Calu3 (cell line): ENCODE data around the gene HPS3. TPM values are rescaled to one million over a fixed set of nuclear protein-coding genes. Genes with fewer than 3 reads are reported as not detected.
A peak's percentile ranks its signal among the peaks of the same experiment; 100 is the strongest.

Experiments used
- BruUV-seq: library from RNA; stranded (reverse); fragments of 400-500 nt; replicated peaks from 2 replicates; lab custom pipeline; 2021; lab: Mats Ljungman, UMichigan
- CTCF ChIA-PET: fragments of 300-600 bp; sonication (Branson Sonifier 250); formaldehyde crosslinking; loops from one replicate; lab custom pipeline; 2022; ENCODE audit warnings: antibody characterized with exemption; lab: Charles Lee
- DNase-seq: peaks from one replicate; pipeline ENCODE4 v3.0.0; 2022
- H3K27ac Mint-ChIP-seq: one replicate; pipeline ENCODE4 v1.8.0; 2022; ENCODE audit warnings: mixed read lengths; ENCODE audit not compliant: unreplicated experiment
- H3K27me3 Mint-ChIP-seq: one replicate; pipeline ENCODE4 v1.8.0; 2022; ENCODE audit warnings: mixed read lengths; ENCODE audit not compliant: unreplicated experiment
- H3K36me3 Mint-ChIP-seq: one replicate; pipeline ENCODE4 v1.8.0; 2022; ENCODE audit warnings: mild to moderate bottlenecking, moderate library complexity, mixed read lengths; ENCODE audit not compliant: insufficient read depth, unreplicated experiment
- H3K4me1 Mint-ChIP-seq: one replicate; pipeline ENCODE4 v1.8.0; 2022; ENCODE audit warnings: mild to moderate bottlenecking, low read depth, mixed read lengths; ENCODE audit not compliant: unreplicated experiment
- H3K4me3 Mint-ChIP-seq: one replicate; pipeline ENCODE4 v1.8.0; 2022; ENCODE audit warnings: mild to moderate bottlenecking, low read depth, moderate library complexity, mixed read lengths; ENCODE audit not compliant: unreplicated experiment
- H3K9me3 Mint-ChIP-seq: one replicate; pipeline ENCODE4 v1.8.0; 2022; ENCODE audit warnings: low read depth, mixed read lengths; ENCODE audit not compliant: unreplicated experiment
- intact Hi-C: fragments of 100-400 bp; cut with micrococcal nuclease; formaldehyde crosslinking; loops from one replicate; pipeline ENCODE4 v1.10.0; 2022; ENCODE audit not compliant: unreplicated experiment
- total RNA-seq: library from RNA; stranded (reverse); gene quantifications from 2 replicates; pipeline ENCODE4 v1.2.3, GENCODE V29; 2022
- TF ChIP-seq, protein P1 (sequence below): fragments of 200-600 bp; IDR thresholded peaks from one replicate; pipeline ENCODE4 v1.8.0; 2022; ENCODE audit warnings: antibody characterized with exemption; ENCODE audit not compliant: unreplicated experiment

Gene HPS3
- total RNA-seq, 1 experiment from 2014 or later: 49.5 TPM

DNA sequence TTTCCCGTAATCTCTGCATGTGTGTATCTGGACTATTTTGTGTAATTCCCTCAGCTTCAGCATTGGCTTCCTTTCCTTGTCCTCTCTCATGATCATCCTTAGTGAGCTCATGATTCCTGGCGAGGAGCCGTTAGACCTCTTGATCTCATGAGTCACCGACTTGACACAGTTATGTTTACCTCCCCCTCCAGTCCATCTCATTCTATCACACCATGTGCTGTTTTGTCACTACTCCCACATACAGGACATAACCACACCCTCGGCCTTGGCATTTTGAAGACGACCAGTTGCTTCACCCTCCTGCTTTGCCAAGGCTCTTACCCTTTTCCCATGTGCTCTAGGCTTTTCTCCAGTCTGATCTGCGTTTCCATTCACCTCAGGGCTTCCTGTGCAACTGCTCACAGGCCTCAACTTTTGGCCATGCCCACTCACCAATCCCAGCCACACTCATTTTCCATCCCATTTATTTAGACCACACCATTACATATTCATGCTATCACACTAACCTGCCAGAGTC, 50.7 kb downstream of the HPS3 start:
- no peak overlapping the region for H3K27ac Mint-ChIP-seq
- intact Hi-C loops: loop anchor here (5.0 kb wide), 1 partner anchor 48 kb away; no protein-coding TSS in a partner anchor
- peaks cover 4% of the 10 kb centered on the region for H3K9me3 Mint-ChIP-seq
- H3K4me3 Mint-ChIP-seq: no peak overlapping the region
- CTCF ChIA-PET: interaction anchor here (0.6 to 1.5 kb wide), 12 partner anchors 9 to 225 kb away, joined by 3 to 8 read pairs (median 3); partner anchors contain the start of gene HPS3
- peaks cover 1% of the 10 kb centered on the region for H3K36me3 Mint-ChIP-seq
- TF ChIP-seq, protein P1, sequence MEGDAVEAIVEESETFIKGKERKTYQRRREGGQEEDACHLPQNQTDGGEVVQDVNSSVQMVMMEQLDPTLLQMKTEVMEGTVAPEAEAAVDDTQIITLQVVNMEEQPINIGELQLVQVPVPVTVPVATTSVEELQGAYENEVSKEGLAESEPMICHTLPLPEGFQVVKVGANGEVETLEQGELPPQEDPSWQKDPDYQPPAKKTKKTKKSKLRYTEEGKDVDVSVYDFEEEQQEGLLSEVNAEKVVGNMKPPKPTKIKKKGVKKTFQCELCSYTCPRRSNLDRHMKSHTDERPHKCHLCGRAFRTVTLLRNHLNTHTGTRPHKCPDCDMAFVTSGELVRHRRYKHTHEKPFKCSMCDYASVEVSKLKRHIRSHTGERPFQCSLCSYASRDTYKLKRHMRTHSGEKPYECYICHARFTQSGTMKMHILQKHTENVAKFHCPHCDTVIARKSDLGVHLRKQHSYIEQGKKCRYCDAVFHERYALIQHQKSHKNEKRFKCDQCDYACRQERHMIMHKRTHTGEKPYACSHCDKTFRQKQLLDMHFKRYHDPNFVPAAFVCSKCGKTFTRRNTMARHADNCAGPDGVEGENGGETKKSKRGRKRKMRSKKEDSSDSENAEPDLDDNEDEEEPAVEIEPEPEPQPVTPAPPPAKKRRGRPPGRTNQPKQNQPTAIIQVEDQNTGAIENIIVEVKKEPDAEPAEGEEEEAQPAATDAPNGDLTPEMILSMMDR: no peak
- H3K4me1 Mint-ChIP-seq: no peaks in the 10 kb centered on the region
- no peaks in the 10 kb centered on the region for H3K27me3 Mint-ChIP-seq
- no TSS peak for BruUV-seq
- DNase-seq: peak; percentile 63

- TF ChIP-seq, protein P1: no peak
- Mint-ChIP-seq H3K9me3 (peaks cover 4% of the 10 kb centered on the region), H3K27me3 (no peaks in the 10 kb centered on the region), H3K27ac (no peak overlapping the region), H3K36me3 (no peaks in the 10 kb centered on the region), H3K4me1 (no peaks in the 10 kb centered on the region), H3K4me3 (no peak overlapping the region)
- intact Hi-C loops: loop anchor here (5.0 kb wide), 1 partner anchor 49 kb away; no protein-coding TSS in a partner anchor
- no TSS peak for BruUV-seq
- CTCF ChIA-PET: no interaction called here
- no peak for DNase-seq
Measured at GRCh38 chr3:149181182-149181581, 51.7 kb downstream of the HPS3 start.

- Mint-ChIP-seq H3K4me1 (no peaks in the 10 kb centered on the region), H3K9me3 (no peaks in the 10 kb centered on the region), H3K4me3 (no peak overlapping the region), H3K27me3 (no peaks in the 10 kb centered on the region), H3K27ac (no peak overlapping the region), H3K36me3 (no peaks in the 10 kb centered on the region)
- intact Hi-C loops: no loop called here
- TF ChIP-seq, protein P1: no peak
- BruUV-seq: no TSS peak
- no peak for DNase-seq
- CTCF ChIA-PET: interaction anchor here (0.6 kb wide), 2 partner anchors 230 to 329 kb away, joined by 3 read pairs; no protein-coding TSS in a partner anchor
Measured at GRCh38 chr3:149186219-149186618, 56.8 kb downstream of the HPS3 start.

DNA sequence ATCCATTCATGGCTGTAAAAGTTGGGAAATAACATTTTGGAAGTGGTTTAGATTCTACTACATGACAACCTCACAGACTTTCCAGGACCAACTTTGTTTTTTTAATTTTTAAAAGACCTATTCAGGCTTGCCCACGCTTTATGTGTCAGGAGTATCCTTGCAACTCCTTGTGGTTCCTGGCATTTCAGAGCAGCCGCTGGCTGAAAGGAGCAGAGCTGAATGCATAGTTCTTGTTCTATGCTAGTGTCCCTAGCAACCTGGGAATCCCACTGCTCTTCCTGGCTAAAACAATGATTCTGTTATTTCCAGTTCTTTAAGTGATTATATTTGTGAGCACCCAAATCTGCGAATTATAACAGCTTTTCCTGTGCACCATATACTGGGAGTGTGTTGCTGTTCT, 57.3 kb downstream of the HPS3 start:
- Mint-ChIP-seq H3K36me3 (no peaks in the 10 kb centered on the region), H3K27me3 (no peaks in the 10 kb centered on the region), H3K4me1 (no peaks in the 10 kb centered on the region), H3K27ac (no peak overlapping the region), H3K4me3 (no peak overlapping the region), H3K9me3 (no peaks in the 10 kb centered on the region)
- CTCF ChIA-PET: interaction anchor here (0.6 kb wide), 1 partner anchor 329 kb away, joined by 3 read pairs; no protein-coding TSS in a partner anchor
- intact Hi-C loops: no loop called here
- DNase-seq: no peak
- BruUV-seq: no TSS peak
- TF ChIP-seq, protein P1: no peak
